H9 (cell line): ENCODE data around the gene CEP85L. TPM values are rescaled to one million over a fixed set of nuclear protein-coding genes. Genes with fewer than 3 reads are reported as not detected.

ENCODE experiments used
- DNase-seq: peaks from one replicate; pipeline ENCODE4 v3.0.0-alpha.2; 2017
- H2AFZ ChIP-seq: one replicate; pipeline ENCODE4 v1.6.1; 2013; ENCODE audit warnings: mild to moderate bottlenecking, low read length, control low read depth, moderate library complexity
- H2AK5ac ChIP-seq: 2 replicates; pipeline ENCODE4 v1.6.1; 2013; ENCODE audit warnings: low read length, control low read depth, mixed read lengths; ENCODE audit not compliant: insufficient read length
- H2BK120ac ChIP-seq: one replicate; pipeline ENCODE4 v1.6.1; 2013; ENCODE audit warnings: low read depth, mild to moderate bottlenecking, low read length, control low read depth, inconsistent platforms; ENCODE audit not compliant: poor library complexity, severe bottlenecking
- H2BK12ac ChIP-seq: 2 replicates; pipeline ENCODE4 v1.6.1; 2013; ENCODE audit warnings: low read length, control low read depth, mixed read lengths, low read depth; ENCODE audit not compliant: insufficient read length
- H2BK15ac ChIP-seq: 2 replicates; pipeline ENCODE4 v1.6.1; 2013; ENCODE audit warnings: low read depth, low read length, control low read depth
- H2BK20ac ChIP-seq: one replicate; pipeline ENCODE4 v1.6.1; 2013; ENCODE audit warnings: low read depth, mild to moderate bottlenecking, low read length, control low read depth, inconsistent platforms; ENCODE audit not compliant: poor library complexity, severe bottlenecking
- H2BK5ac ChIP-seq: 2 replicates; pipeline ENCODE4 v1.6.1; 2013; ENCODE audit warnings: low read length, control low read depth, mixed read lengths; ENCODE audit not compliant: insufficient read length
- H3K14ac ChIP-seq: 2 replicates; pipeline ENCODE4 v1.6.1; 2013; ENCODE audit warnings: low read length, control low read depth; ENCODE audit not compliant: insufficient read depth
- H3K18ac ChIP-seq: 2 replicates; pipeline ENCODE4 v1.6.1; 2013; ENCODE audit warnings: low read depth, mild to moderate bottlenecking, mixed read lengths, low read length, control low read depth; ENCODE audit not compliant: insufficient read length
- H3K23ac ChIP-seq: 2 replicates; pipeline ENCODE4 v1.6.1; 2013; ENCODE audit warnings: low read length, control low read depth, mixed read lengths, low read depth; ENCODE audit not compliant: insufficient read length
- H3K23me2 ChIP-seq: 2 replicates; pipeline ENCODE4 v1.6.1; 2013; ENCODE audit warnings: low read depth, mild to moderate bottlenecking, mixed read lengths, low read length, control low read depth; ENCODE audit not compliant: insufficient read length, poor library complexity, severe bottlenecking
- H3K27ac ChIP-seq: 2 replicates; pipeline ENCODE4 v1.5.1; 2013; ENCODE audit warnings: low read length, control low read depth, mixed read lengths, low read depth; ENCODE audit not compliant: insufficient read length
- H3K27me3 ChIP-seq: 2 replicates; pipeline ENCODE4 v1.6.1; 2013; ENCODE audit warnings: low read length, control low read depth, inconsistent platforms; ENCODE audit not compliant: insufficient read depth
- H3K4ac ChIP-seq: 2 replicates; pipeline ENCODE4 v1.6.1; 2013; ENCODE audit warnings: low read depth, mild to moderate bottlenecking, control low read depth, inconsistent platforms, low read length, moderate library complexity
- H3K4me1 ChIP-seq: 2 replicates; pipeline ENCODE4 v1.6.1; 2013; ENCODE audit warnings: low read length, control low read depth, inconsistent platforms; ENCODE audit not compliant: insufficient read depth
- H3K4me2 ChIP-seq: 2 replicates; pipeline ENCODE4 v1.6.1; 2013; ENCODE audit warnings: low read length, control low read depth, mixed read lengths; ENCODE audit not compliant: insufficient read length, insufficient read depth
- H3K56ac ChIP-seq: 2 replicates; pipeline ENCODE4 v1.6.1; 2013; ENCODE audit warnings: low read depth, mild to moderate bottlenecking, mixed read lengths, low read length, control low read depth; ENCODE audit not compliant: insufficient read length
- H3K79me1 ChIP-seq: 2 replicates; pipeline ENCODE4 v1.6.1; 2013; ENCODE audit warnings: low read depth, mild to moderate bottlenecking, moderate library complexity, low read length, control low read depth, inconsistent platforms; ENCODE audit not compliant: insufficient read depth, poor library complexity, severe bottlenecking
- H3K79me2 ChIP-seq: 2 replicates; pipeline ENCODE4 v1.6.1; 2013; ENCODE audit warnings: low read length, control low read depth, inconsistent platforms; ENCODE audit not compliant: insufficient read depth
- H3K9ac ChIP-seq: 2 replicates; pipeline ENCODE4 v1.6.1; 2013; ENCODE audit warnings: low read length, control low read depth, mixed read lengths; ENCODE audit not compliant: insufficient read length; ENCODE audit errors: extremely low read depth
- H3K9me3 ChIP-seq: one replicate; pipeline ENCODE4 v1.6.1; 2013; ENCODE audit warnings: low read depth, low read length, inconsistent platforms; ENCODE audit not compliant: control insufficient read depth
- H3T11ph ChIP-seq: one replicate; pipeline ENCODE4 v1.6.1; 2013; ENCODE audit warnings: mild to moderate bottlenecking, low read length, control low read depth, inconsistent platforms
- H4K20me1 ChIP-seq: one replicate; pipeline ENCODE4 v1.6.1; 2013; ENCODE audit not compliant: control insufficient read depth, insufficient read length, insufficient read depth
- H4K5ac ChIP-seq: 2 replicates; pipeline ENCODE4 v1.6.1; 2013; ENCODE audit warnings: low read depth, mild to moderate bottlenecking, mixed read lengths, low read length, control low read depth; ENCODE audit not compliant: insufficient read length
- H4K8ac ChIP-seq: replicated peaks from 2 replicates; pipeline ENCODE4 v1.6.1; 2013; ENCODE audit warnings: low read length, control low read depth, mixed read lengths, low read depth; ENCODE audit not compliant: insufficient read length
- H4K91ac ChIP-seq: 2 replicates; pipeline ENCODE4 v1.6.1; 2013; ENCODE audit warnings: low read depth, mild to moderate bottlenecking, moderate library complexity, mixed read lengths, low read length, control low read depth; ENCODE audit not compliant: insufficient read length
- H3K27ac Mint-ChIP-seq, 3 experiments: 2 replicates in 2 of 3; 3 replicates in 1 of 3; pipeline ENCODE4 v1.8.0; 2020 to 2021; ENCODE audit warnings: mixed read lengths in 3 of 3, mild to moderate bottlenecking in 1 of 3, moderate library complexity in 1 of 3
- H3K27me3 Mint-ChIP-seq: 2 replicates; pipeline ENCODE4 v1.8.0; 2021; ENCODE audit warnings: low read depth, mild to moderate bottlenecking, moderate library complexity, mixed read lengths
- H3K36me3 Mint-ChIP-seq, 3 experiments: 2 replicates in 2 of 3; 3 replicates in 1 of 3; pipeline ENCODE4 v1.8.0; 2020 to 2021; ENCODE audit warnings: low read depth in 3 of 3, mixed read lengths in 3 of 3; ENCODE audit not compliant: insufficient read depth in 1 of 3
- H3K4me1 Mint-ChIP-seq, 2 experiments: 2 replicates each; pipeline ENCODE4 v1.8.0; 2020; ENCODE audit warnings: mixed read lengths in 2 of 2
- H3K4me3 Mint-ChIP-seq, 2 experiments: 2 replicates in 1 of 2; 3 replicates in 1 of 2; pipeline ENCODE4 v1.8.0; 2020 to 2021; ENCODE audit warnings: mild to moderate bottlenecking in 2 of 2, mixed read lengths in 2 of 2, moderate library complexity in 1 of 2
- H3K9me3 Mint-ChIP-seq, 2 experiments: 2 replicates in 1 of 2; 3 replicates in 1 of 2; pipeline ENCODE4 v1.8.0; 2020; ENCODE audit warnings: mild to moderate bottlenecking in 2 of 2, mixed read lengths in 2 of 2, moderate library complexity in 1 of 2
- WGBS: extraction: QIAGEN DNeasy Blood & Tissue Kit; methylation state at CpG from one replicate; pipeline ENCODE4 v1.1.7; 2013; ENCODE audit warnings: missing lambda C conversion rate, low lambda C conversion rate, mixed read lengths; ENCODE audit not compliant: insufficient read length; ENCODE audit errors: extremely low coverage; 5-methylcytosine and 5-hydroxymethylcytosine counted together
- total RNA-seq: library from RNA; stranded (reverse); gene quantifications from 2 replicates; pipeline ENCODE4 v1.2.1, GENCODE V29; 2021
- TF ChIP-seq, protein P1 (sequence below): fragments of 200-600 bp; sonication (generic); conservative IDR thresholded peaks from 3 replicates; pipeline ENCODE4 v1.8.0; 2021; ENCODE audit warnings: antibody characterized with exemption, mild to moderate bottlenecking

Gene CEP85L
- total RNA-seq, 1 experiment from 2014 or later = 3.8 TPM

DNA sequence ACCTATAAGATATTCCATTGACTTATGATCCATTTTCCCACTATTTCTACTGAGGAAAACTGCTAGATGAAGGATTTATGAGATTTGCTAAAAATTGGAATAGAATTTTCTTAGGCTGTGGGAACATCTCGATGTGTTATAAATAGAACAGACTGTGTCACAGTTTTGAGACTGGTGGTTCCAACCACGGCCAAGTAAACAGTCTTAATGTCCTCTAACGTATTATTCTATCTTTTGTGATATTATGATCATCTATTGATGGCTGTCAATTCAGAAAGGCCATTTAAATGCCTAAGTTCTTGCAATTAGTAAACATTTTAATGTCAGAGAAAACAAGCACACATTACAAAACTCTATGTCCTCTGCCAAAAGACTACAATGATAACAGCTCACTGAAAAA lies 174.8 kb downstream of the CEP85L start:
- no peak for DNase-seq

More for the DNA sequence above, 174.8 kb downstream of the CEP85L start:
- H3K14ac ChIP-seq = no peak overlapping the region
- H3K79me2 ChIP-seq = no peaks in the 10 kb centered on the region
- H3K79me1 ChIP-seq = no peaks in the 10 kb centered on the region
- no peak overlapping the region for H2BK5ac ChIP-seq
- no peaks in the 10 kb centered on the region for H3K4me1 ChIP-seq
- Mint-ChIP-seq H3K4me1 (no peaks in the 10 kb centered on the region), H3K4me3 (no peak overlapping the region), H3K36me3 (no peaks in the 10 kb centered on the region), H3K9me3 (no peaks in the 10 kb centered on the region), H3K27me3 (no peaks in the 10 kb centered on the region), H3K27ac (no peak overlapping the region)
- no peak overlapping the region for H4K5ac ChIP-seq
- no peak overlapping the region for H3K18ac ChIP-seq
- WGBS = no CpG with 5 or more reads among the region's 3 CpGs
- no peak overlapping the region for H2AFZ ChIP-seq
- no peak overlapping the region for H4K91ac ChIP-seq
- no peak overlapping the region for H2AK5ac ChIP-seq
- TF ChIP-seq, protein P1, sequence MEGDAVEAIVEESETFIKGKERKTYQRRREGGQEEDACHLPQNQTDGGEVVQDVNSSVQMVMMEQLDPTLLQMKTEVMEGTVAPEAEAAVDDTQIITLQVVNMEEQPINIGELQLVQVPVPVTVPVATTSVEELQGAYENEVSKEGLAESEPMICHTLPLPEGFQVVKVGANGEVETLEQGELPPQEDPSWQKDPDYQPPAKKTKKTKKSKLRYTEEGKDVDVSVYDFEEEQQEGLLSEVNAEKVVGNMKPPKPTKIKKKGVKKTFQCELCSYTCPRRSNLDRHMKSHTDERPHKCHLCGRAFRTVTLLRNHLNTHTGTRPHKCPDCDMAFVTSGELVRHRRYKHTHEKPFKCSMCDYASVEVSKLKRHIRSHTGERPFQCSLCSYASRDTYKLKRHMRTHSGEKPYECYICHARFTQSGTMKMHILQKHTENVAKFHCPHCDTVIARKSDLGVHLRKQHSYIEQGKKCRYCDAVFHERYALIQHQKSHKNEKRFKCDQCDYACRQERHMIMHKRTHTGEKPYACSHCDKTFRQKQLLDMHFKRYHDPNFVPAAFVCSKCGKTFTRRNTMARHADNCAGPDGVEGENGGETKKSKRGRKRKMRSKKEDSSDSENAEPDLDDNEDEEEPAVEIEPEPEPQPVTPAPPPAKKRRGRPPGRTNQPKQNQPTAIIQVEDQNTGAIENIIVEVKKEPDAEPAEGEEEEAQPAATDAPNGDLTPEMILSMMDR = no peak
- no peak overlapping the region for H3K4me2 ChIP-seq
- H2BK20ac ChIP-seq = no peak overlapping the region
- H3K27me3 ChIP-seq = no peaks in the 10 kb centered on the region
- no peak overlapping the region for H2BK15ac ChIP-seq
- H3K4ac ChIP-seq = no peak overlapping the region
- no peak overlapping the region for H3K27ac ChIP-seq
- no peak overlapping the region for H2BK120ac ChIP-seq
- H3K9me3 ChIP-seq = no peaks in the 10 kb centered on the region
- H3K56ac ChIP-seq = no peak overlapping the region
- no peak overlapping the region for H3K9ac ChIP-seq
- H2BK12ac ChIP-seq = no peak overlapping the region
- no peak overlapping the region for H4K8ac ChIP-seq
- H3K23me2 ChIP-seq = no peaks in the 10 kb centered on the region
- no peak overlapping the region for H3K23ac ChIP-seq
- H4K20me1 ChIP-seq = no peaks in the 10 kb centered on the region
- no peak overlapping the region for H3T11ph ChIP-seq
